ENCODE results near the gene HRH1.
"Not testable (repeated sequence)": the region's sequence is repeated elsewhere in the genome, so short reads cannot be mapped to it uniquely, and the experiment has no call there.

Gene HRH1

DNA sequence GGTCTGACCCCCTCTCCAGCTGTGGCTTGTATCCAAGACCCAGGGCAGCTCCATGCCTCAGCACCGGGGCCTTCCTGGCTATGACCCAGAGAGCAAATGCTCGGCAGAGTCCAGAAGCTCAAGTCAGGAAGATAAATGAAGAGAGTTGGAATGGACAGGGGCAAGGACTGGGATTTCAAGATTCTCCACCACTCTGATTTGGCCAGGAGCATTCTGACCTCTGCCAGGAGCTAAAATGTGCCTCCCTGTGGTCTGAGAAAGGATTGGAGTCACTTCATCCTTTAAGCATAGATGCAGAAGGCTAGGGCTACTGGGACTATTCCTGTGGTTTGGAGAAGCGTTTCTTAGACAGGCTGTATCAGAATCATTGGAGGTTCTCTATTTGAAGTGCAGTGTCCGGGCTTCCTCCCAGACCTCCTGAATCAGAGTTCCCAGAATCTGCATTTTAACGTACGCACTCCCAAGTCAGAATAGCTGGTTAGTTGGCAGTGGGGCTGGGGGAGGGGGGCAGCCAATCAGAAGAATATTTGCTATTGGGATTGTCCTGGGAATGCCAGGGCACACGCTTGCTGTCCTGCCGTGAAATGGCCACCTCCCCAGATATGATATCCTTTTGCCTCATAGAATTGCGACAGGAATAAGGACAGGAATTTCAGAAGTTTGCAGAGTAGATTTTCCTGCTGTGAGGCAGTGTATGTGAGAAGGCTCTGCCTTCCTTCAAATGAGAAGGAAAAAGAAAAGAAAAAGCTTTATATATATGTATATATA is 57.4 kb downstream of the HRH1 start:
- DNase-seq: no peak

DNA sequence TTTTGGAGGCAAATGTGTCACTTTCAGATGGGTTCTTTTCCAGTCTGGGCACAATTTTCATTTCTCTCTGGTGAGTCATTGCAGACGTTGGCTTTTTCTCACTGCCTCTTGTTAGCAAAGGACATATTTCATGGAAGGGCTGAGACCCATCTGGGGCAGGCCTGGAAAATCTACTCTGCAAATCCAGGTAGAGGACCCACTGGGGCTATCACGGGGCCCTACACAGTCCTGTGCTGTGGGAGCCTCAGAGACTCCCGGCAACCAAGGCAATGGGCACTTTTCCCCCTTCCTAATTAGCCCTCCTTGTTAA is 58.0 kb downstream of the HRH1 start:
- DNase-seq: no peak

- no peak for DNase-seq
Measured at GRCh38 chr3:11212784-11213183, 58.5 kb downstream of the HRH1 start.

- no peak for DNase-seq
Measured at GRCh38 chr3:11213810-11214450, 59.6 kb downstream of the HRH1 start.

DNA sequence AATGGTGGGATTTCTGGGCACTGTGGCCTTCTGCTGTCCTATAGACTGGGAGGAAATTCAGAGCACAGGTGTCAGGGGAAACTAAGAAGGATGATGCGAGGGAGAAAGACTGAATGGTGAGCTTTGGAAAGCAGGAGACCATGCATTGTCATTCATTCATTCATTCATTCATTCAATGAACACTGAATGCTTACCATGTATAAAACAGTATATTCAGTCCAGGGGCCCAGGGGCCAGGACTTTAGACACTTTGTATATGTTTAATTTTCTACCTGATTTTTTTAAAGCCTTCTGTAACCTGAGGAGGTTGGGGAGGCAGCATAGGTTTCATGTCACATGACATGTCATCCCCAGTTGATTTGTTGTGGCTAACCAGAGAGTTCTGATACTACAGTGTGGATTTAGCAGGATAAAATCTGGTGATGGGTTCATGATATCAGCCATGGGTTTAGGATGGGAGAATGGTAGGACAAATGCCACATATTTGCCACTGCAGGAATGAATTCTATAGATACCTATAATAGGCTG is 60.2 kb downstream of the HRH1 start:
- DNase-seq: no peak

DNA sequence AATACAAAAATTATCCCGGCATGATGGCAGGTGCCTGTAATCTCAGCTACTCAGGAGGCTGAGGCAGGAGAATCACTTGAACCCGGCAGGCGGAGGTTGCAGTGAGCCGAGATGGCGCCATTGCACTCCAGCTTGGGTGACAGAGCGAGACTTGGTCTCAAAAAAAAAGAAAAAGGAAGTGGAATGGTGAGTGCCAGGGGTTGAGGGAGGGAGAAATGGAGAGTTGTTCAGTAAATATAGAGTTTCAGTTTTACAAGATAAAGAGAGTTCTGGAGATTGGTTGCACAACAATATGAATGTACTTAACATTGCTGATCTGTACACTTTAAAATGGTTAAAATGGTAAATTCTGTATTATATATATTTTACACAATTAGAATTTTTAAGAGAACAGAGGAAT is 63.1 kb downstream of the HRH1 start:
- not testable (repeated sequence) for DNase-seq

DNA sequence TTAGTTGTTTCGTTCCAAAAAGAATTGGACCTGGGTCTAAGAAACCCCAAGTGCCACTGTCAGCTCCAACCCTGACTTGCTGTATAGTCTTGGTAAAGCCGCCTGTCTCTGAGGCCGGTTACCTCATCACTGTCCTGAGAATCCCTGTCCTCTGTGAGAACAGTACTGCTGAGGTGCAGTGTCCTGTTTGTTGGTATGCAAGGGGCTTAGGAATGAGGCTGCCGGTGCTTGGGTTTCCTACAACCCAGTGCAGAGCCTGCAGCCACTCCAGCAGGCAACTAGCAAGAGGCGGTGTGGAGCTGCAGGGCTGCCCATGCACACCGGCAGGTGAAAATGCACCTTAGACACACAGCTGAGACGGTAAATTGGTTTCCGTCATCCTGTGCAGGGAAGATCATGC is 65.9 kb downstream of the HRH1 start:
- no peak for DNase-seq

DNA sequence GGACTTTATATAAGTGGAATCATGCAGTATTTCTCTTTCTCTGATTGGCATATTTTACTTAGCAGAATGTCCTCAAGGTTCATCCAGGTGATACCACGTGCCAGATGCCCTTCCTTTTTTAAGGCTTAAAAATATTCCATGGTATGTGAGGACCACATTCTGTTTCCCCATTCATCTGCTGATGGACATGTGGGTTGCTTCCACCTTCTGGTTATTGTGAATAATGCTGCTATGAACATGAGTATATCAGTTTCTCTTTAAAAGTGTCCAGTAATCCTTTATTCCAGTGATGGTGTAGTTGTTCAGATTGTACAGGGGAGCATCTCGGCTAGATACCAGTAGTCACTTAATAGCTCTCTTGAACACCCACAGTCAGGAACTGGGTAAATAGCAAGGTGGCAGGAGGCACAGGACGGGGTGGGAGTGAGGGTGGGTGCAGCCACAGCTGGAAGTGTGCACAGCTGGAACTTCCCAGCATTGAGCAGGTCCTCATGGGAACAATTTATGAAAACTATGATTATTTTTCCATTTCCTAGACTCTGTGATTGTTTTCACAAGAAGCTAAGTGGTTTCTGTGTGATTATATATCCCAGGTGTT is 67.6 kb downstream of the HRH1 start:
- no peak for DNase-seq

- DNase-seq: no peak
Measured at GRCh38 chr3:11224010-11224409, 69.7 kb downstream of the HRH1 start.

- no peak for DNase-seq
Measured at GRCh38 chr3:11224870-11225229, 70.6 kb downstream of the HRH1 start.

GRCh38 chr3:11226042-11226370 is 71.7 kb downstream of the HRH1 start:
- no peak for DNase-seq

- no peak for DNase-seq
Measured at GRCh38 chr3:11228041-11228440, 73.7 kb downstream of the HRH1 start.

- no peak for DNase-seq
Measured at GRCh38 chr3:11230125-11230524, 75.8 kb downstream of the HRH1 start.

DNA sequence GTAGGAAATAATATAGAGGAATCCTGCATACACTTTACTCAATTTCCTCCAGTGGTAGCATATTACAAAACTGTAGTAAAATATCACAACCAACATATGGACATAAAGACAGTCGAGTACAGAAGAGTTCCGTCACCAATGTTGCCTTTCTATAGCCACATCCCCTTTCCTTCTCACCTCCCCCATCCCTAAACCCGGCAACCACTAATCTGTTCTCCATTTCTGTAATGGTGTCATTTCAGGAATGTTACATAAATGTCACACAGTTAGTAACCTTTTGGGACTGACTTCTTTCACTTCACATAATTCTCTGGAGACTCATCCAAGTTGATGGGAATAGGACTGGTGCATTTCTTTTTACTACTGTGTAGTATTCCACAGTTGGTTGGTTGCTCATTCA is 76.5 kb downstream of the HRH1 start:
- DNase-seq: no peak

DNA sequence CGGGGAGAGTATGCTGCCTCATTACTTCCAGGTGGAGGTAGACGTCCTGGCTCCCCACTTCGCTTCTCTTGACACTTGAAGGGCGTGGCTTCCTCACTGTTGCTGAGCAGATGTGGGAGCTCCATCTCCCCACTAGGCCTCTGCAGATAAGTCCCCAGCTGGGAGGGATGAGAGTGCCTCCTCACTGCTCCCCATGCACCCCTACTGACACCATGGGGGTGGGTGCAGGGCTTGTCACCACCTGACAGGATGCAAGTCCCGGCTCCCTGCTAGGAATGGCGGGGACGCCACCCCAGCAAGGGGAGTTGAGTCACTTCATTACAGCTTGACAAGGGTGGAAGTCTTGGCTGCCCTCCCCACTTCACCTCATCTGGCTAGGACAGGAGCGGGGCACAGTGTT is 81.1 kb downstream of the HRH1 start:
- no peak for DNase-seq

DNA sequence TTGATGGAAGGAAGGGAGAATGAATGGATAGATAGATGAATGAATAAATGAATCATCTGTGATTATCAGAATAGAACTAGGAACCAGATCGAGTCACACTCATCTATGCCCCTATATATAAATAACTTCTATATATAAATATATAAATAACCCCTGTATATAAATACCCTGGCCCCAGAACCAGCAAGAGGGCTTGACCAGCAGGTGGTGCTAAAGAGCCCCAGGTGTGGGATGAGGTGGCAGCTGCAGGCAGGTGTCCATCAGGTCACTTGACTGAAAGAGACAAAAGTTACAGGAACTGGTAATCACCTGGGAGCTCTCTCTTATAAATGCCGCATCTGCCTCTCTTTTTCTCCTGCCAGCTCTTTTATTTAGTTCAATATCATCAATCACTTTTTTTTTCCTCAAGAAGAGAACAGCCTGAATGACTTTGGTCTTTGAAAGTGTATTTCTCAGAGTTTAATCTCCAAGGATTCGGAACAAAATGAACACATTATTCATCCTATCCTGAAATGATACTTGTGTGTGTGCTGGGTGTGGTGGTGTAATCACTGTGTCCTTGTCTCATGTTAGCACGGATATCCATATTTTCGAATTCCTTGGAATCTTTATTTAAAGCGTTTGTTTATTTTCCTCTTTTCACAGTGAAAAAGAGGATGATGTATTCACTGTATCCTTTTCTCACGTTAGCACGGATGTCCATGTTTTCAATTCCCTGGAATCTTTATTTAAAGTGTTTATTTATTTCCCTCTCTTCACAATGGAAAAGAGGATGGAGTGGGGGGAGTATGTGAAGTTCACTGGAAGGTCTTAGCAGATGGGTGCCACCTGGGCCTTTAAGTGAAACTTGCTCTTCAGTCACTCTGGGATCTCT is 82.5 kb downstream of the HRH1 start:
- peak; percentile 50 for DNase-seq

- DNase-seq: no peak
Measured at GRCh38 chr3:11238060-11238459, 83.8 kb downstream of the HRH1 start.

- no peak for DNase-seq
Measured at GRCh38 chr3:11238880-11239279, 84.6 kb downstream of the HRH1 start.

GRCh38 chr3:11239796-11240195 is 85.5 kb downstream of the HRH1 start:
- DNase-seq: no peak

DNA sequence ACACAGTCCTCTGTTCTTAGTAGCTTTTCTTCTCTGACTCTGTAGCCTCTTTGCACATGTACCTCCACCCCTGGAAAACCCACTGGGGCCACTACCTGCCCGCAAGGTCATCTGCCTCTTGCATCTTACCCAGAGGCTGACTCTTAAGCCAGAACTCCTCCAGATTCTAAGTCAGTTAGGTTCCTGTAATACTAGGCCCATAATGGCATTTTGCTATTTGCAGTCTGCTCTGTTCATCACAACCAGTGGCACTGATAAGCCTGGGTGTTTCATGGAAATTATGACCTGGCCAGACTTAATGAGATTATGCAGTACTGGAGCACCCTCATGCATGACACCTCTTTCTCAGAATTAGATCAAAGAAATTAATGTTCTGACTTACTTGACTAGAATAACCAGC is 86.2 kb downstream of the HRH1 start:
- no peak for DNase-seq

GRCh38 chr3:11244121-11244677 is 89.9 kb downstream of the HRH1 start:
- no peak for DNase-seq

DNA sequence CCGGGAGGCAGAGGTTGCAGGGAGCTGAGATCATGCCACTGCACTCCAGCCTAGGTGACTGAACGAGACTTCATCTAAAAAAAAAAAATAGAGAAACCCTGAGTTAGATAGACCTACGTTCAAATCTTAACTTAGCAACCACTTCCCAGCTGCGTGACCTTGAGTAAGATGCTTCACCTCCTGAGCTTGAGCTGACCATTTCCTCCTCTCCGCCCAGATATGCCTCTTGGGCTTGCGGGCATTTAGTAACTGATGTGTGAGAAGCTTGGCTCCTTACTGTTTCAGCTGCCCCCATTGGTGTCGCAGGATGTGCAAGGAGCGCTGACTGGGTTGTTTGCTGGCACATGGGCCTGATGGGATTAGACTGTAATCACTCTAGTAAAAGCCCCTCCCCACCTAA is 91.0 kb downstream of the HRH1 start:
- no peak for DNase-seq
